Upper lobe of left lung (tissue), 6 donors: ENCODE data around the gene ZMPSTE24. TPM values are rescaled to one million over a fixed set of nuclear protein-coding genes. Genes with fewer than 3 reads are reported as not detected.

Experiments used
- ATAC-seq, 2 donors: fragments of 200-7000 bp; cut with Tn5 transposase; one replicate each; pipeline ENCODE4 v1.9.1; 2022; ENCODE audit warnings: mild to moderate bottlenecking in 2 of 2, moderate library complexity in 2 of 2; ENCODE audit not compliant: low FRiP score in 2 of 2
- DNase-seq, 2 donors: peaks; one replicate each; pipeline ENCODE4 v3.0.0-alpha.2; 2019 to 2020
- H3K27ac ChIP-seq, 4 donors: fragments of 200-600 bp; sonication (generic); one replicate each; pipeline ENCODE4 v1.5.1; 2016 to 2019
- H3K27me3 ChIP-seq, 4 donors: fragments of 200-600 bp; sonication (generic); one replicate each; pipeline ENCODE4 v1.5.1; 2017 to 2019
- H3K36me3 ChIP-seq, 4 donors: fragments of 200-600 bp; sonication (generic); one replicate each; pipeline ENCODE4 v1.5.1; 2016 to 2019
- H3K4me1 ChIP-seq, 4 donors: fragments of 200-600 bp; sonication (generic); one replicate each; pipeline ENCODE4 v1.5.1; 2018 to 2019
- H3K4me3 ChIP-seq, 4 donors: fragments of 200-600 bp; sonication (generic); one replicate each; pipeline ENCODE4 v1.5.1; 2017 to 2019; ENCODE audit warnings: mild to moderate bottlenecking in 2 of 4, moderate library complexity in 1 of 4
- H3K9me3 ChIP-seq, 4 donors: fragments of 200-600 bp; sonication (generic); one replicate each; pipeline ENCODE4 v1.5.1; 2018 to 2019
- CTCF ChIP-seq, 6 experiments: fragments of 450-650 bp in 4 of 6; fragments of 200-600 bp in 2 of 6; sonication (generic) in 2 of 6; IDR thresholded peaks; one replicate each; pipeline ENCODE4 v1.5.1; 2016 to 2019; ENCODE audit warnings: antibody characterized with exemption in 6 of 6
- EP300 ChIP-seq, 4 donors: sonication (generic); formaldehyde crosslinking; IDR thresholded peaks; one replicate each; pipeline ENCODE4 v1.5.1; 2017; ENCODE audit warnings: antibody characterized with exemption in 4 of 4, control low read depth in 2 of 4
- POLR2A ChIP-seq, 4 donors: fragments of 450-650 bp; IDR thresholded peaks; one replicate each; pipeline ENCODE4 v1.5.1; 2016 to 2017; ENCODE audit warnings: antibody characterized with exemption in 4 of 4, mild to moderate bottlenecking in 2 of 4
- POLR2AphosphoS5 ChIP-seq, 2 donors: sonication (generic); formaldehyde crosslinking; IDR thresholded peaks; one replicate each; pipeline ENCODE4 v1.5.1; 2017; ENCODE audit warnings: antibody characterized with exemption in 2 of 2
- WGBS, 2 donors: methylation state at CpG; one replicate each; pipeline ENCODE4 v1.1.5; 2017 to 2018; 5-methylcytosine and 5-hydroxymethylcytosine counted together
- total RNA-seq, 6 donors: library from RNA; depleted of rRNA in 4 of 6; stranded (reverse); fragments of >200 nt in 4 of 6; gene quantifications; one replicate each; pipeline versions ENCODE4 v1.1.0 to v1.2.1, GENCODE V29; 2016 to 2021
- donor health status: DM: no; HTN: no; CAD: no; lungs with moderate emphysema.
- donor health status: DM: no; HTN: yes; CAD: no; lungs with severe emphysema.

ZMPSTE24 gene
- total RNA-seq, 6 donors from 2014 or later = 10.3 to 42.8 (median 34.1) TPM

- Histone ChIP-seq H3K36me3 (peaks cover 4 to 72% (median 26%) of the 10 kb centered on the region in 4 donors), H3K27ac (no peak overlapping the region), H3K4me1 (no peaks in the 10 kb centered on the region), H3K9me3 (no peaks in the 10 kb centered on the region), H3K27me3 (no peaks in the 10 kb centered on the region), H3K4me3 (no peak overlapping the region)
- ATAC-seq (no peak), DNase-seq (no peak)
- TF ChIP-seq POLR2A (IDR thresholded peaks at IDR 0.05) (no peak), EP300 (IDR thresholded peaks at IDR 0.05) (no peak), POLR2AphosphoS5 (IDR thresholded peaks at IDR 0.05) (no peak)
- 61 to 66% methylated on average over 2 of the region's 2 CpGs for WGBS, 2 donors
These were observed 23.8 kb downstream of the ZMPSTE24 start for GRCh38 chr1:40281853-40282252.

- DNase-seq (no peak), ATAC-seq (no peak)
- WGBS, 2 donors = 85 to 92% methylated on average over 2 of the region's 2 CpGs
- Histone ChIP-seq H3K9me3 (no peaks in the 10 kb centered on the region), H3K36me3 (peaks cover 7 to 80% (median 46%) of the 10 kb centered on the region in 4 donors), H3K27me3 (no peaks in the 10 kb centered on the region), H3K4me1 (no peaks in the 10 kb centered on the region), H3K27ac (no peak overlapping the region), H3K4me3 (no peak overlapping the region)
- TF ChIP-seq POLR2A (IDR thresholded peaks at IDR 0.05) (no peak), POLR2AphosphoS5 (IDR thresholded peaks at IDR 0.05) (no peak), EP300 (IDR thresholded peaks at IDR 0.05) (no peak), CTCF (IDR thresholded peaks at IDR 0.05) (no peak)
These were observed 33.3 kb downstream of the ZMPSTE24 start for GRCh38 chr1:40291293-40291692.

GRCh38 chr1:40299366-40300248 lies 41.6 kb downstream of the ZMPSTE24 start:
- no peak for DNase-seq
- no peak for TF ChIP-seq POLR2A (IDR thresholded peaks at IDR 0.05)
- TF ChIP-seq EP300 (IDR thresholded peaks at IDR 0.05) = no peak
- TF ChIP-seq POLR2AphosphoS5 (IDR thresholded peaks at IDR 0.05) = no peak
- TF ChIP-seq CTCF (IDR thresholded peaks at IDR 0.05) = no peak
- H3K4me1 ChIP-seq = no peaks in the 10 kb centered on the region
- H3K36me3 ChIP-seq = peaks cover 0 to under 1% (median 0%) of the 10 kb centered on the region in 4 donors
- H3K27ac ChIP-seq = no peak overlapping the region
- no peak overlapping the region for H3K4me3 ChIP-seq
- no peaks in the 10 kb centered on the region for H3K27me3 ChIP-seq
- H3K9me3 ChIP-seq = no peaks in the 10 kb centered on the region
- ATAC-seq = no peak
- 44 to 69% methylated on average over 4 to 8 of the region's 8 CpGs for WGBS, 2 donors

GRCh38 chr1:40300249-40300567 lies 42.2 kb downstream of the ZMPSTE24 start:
- WGBS, 2 donors = 73 to 75% methylated on average over 1 of the region's 1 CpG
- ATAC-seq (no peak), DNase-seq (no peak)
- no peaks in the 10 kb centered on the region for H3K9me3 ChIP-seq
- no peak overlapping the region for H3K4me3 ChIP-seq
- H3K27me3 ChIP-seq = no peaks in the 10 kb centered on the region
- no peaks in the 10 kb centered on the region for H3K36me3 ChIP-seq
- TF ChIP-seq CTCF (IDR thresholded peaks at IDR 0.05) = no peak
- no peak for TF ChIP-seq POLR2AphosphoS5 (IDR thresholded peaks at IDR 0.05)
- TF ChIP-seq POLR2A (IDR thresholded peaks at IDR 0.05) = no peak
- no peak for TF ChIP-seq EP300 (IDR thresholded peaks at IDR 0.05)
- no peak overlapping the region for H3K27ac ChIP-seq
- H3K4me1 ChIP-seq = no peaks in the 10 kb centered on the region

GRCh38 chr1:40300651-40301050 lies 42.6 kb downstream of the ZMPSTE24 start:
- H3K4me1 ChIP-seq = no peaks in the 10 kb centered on the region
- no peak overlapping the region for H3K27ac ChIP-seq
- ATAC-seq (no peak), DNase-seq (no peak)
- no peak for TF ChIP-seq POLR2AphosphoS5 (IDR thresholded peaks at IDR 0.05)
- TF ChIP-seq POLR2A (IDR thresholded peaks at IDR 0.05) = no peak
- TF ChIP-seq CTCF (IDR thresholded peaks at IDR 0.05) = no peak
- no peak for TF ChIP-seq EP300 (IDR thresholded peaks at IDR 0.05)
- H3K36me3 ChIP-seq = no peaks in the 10 kb centered on the region
- H3K9me3 ChIP-seq = no peaks in the 10 kb centered on the region
- H3K4me3 ChIP-seq = no peak overlapping the region
- 91 to 93% methylated on average over 9 of the region's 9 CpGs for WGBS, 2 donors
- no peaks in the 10 kb centered on the region for H3K27me3 ChIP-seq
